ENCODE measurements around the gene TST. TPM values are rescaled to one million over a fixed set of nuclear protein-coding genes. Genes with fewer than 3 reads are reported as not detected.

Gene TST
- polyA plus RNA-seq, 1 of the 3 experiments (the other 2 are of a cell fraction): 49.4 TPM

GRCh38 chr22:37012262-37012904 lies 6.9 kb downstream of the TST start:
- H3K9me3 ChIP-seq: no peaks in the 10 kb centered on the region
- peaks cover 3 to 7% of the 10 kb centered on the region in 2 experiments for H3K36me3 ChIP-seq (replicated peaks in 1 of 2; ENCODE audit: control insufficient read depth in 1 of 2, insufficient read depth in 2 of 2, low read length in 1 of 2)
- POLR2A ChIA-PET: no interaction called here
- TF ChIP-seq FOXM1 (IDR thresholded peaks at IDR 0.05; ENCODE audit: low read depth): no peak
- no peak overlapping the region for H3K4me3 ChIP-seq (ENCODE audit: low read depth in 2 of 2, low read length in 1 of 2)
- H3K27me3 ChIP-seq (ENCODE audit: insufficient read depth): no peaks in the 10 kb centered on the region
- CTCF ChIA-PET: interaction anchor here (1.4 to 1.5 kb wide), 2 partner anchors 10 to 35 kb away, joined by 4 to 7 read pairs; no protein-coding TSS in a partner anchor
- no peaks in the 10 kb centered on the region for H3K79me2 ChIP-seq (ENCODE audit: insufficient read depth)
- H3K9me2 ChIP-seq: no peaks in the 10 kb centered on the region
- peaks cover 0 to 5% of the 10 kb centered on the region in 2 experiments; a peak in 1 of 4 replicates for H3K4me1 ChIP-seq (ENCODE audit: control insufficient read depth in 1 of 2, insufficient read depth in 2 of 2, low read depth in 1 of 2, low read length in 1 of 2)
- WGBS (ENCODE audit: low lambda C conversion rate): 100% methylated on average over 5 of the region's 9 CpGs
- H3K27ac ChIP-seq (ENCODE audit: low read depth in 2 of 2, low read length in 1 of 2): no peak overlapping the region
- H3K4me2 ChIP-seq: no peak overlapping the region
- H3K9ac ChIP-seq: no peak overlapping the region
- H3F3A ChIP-seq (replicated peaks; ENCODE audit: insufficient read depth): no peaks in the 10 kb centered on the region
- no peak for DNase-seq
- H2AFZ ChIP-seq (ENCODE audit: low read depth): no peak overlapping the region
- H4K20me1 ChIP-seq (ENCODE audit: insufficient read depth): no peaks in the 10 kb centered on the region

- Histone ChIP-seq H3K4me1 (ENCODE audit: control insufficient read depth in 1 of 2, insufficient read depth in 2 of 2, low read depth in 1 of 2, low read length in 1 of 2) (no peaks in the 10 kb centered on the region), H3K4me3 (ENCODE audit: low read depth in 2 of 2, low read length in 1 of 2) (no peak overlapping the region), H3K9me2 (no peaks in the 10 kb centered on the region), H4K20me1 (ENCODE audit: insufficient read depth) (no peaks in the 10 kb centered on the region), H3F3A (replicated peaks; ENCODE audit: insufficient read depth) (no peaks in the 10 kb centered on the region), H3K4me2 (no peak overlapping the region), H2AFZ (ENCODE audit: low read depth) (no peak overlapping the region), H3K36me3 (replicated peaks in 1 of 2; ENCODE audit: control insufficient read depth in 1 of 2, insufficient read depth in 2 of 2, low read length in 1 of 2) (peaks cover 2% of the 10 kb centered on the region in 2 experiments), H3K9me3 (no peaks in the 10 kb centered on the region), H3K79me2 (ENCODE audit: insufficient read depth) (no peaks in the 10 kb centered on the region), H3K27me3 (ENCODE audit: insufficient read depth) (peaks cover 5% of the 10 kb centered on the region; the same call in 1 of the 2 replicates), H3K9ac (no peak overlapping the region), H3K27ac (ENCODE audit: low read depth in 2 of 2, low read length in 1 of 2) (no peak overlapping the region)
- POLR2A ChIA-PET: no interaction called here
- CTCF ChIA-PET: interaction anchor here (1.1 to 1.4 kb wide), 2 partner anchors 13 to 34 kb away, joined by 3 to 4 read pairs; no protein-coding TSS in a partner anchor
- no peak for DNase-seq
- no peak for TF ChIP-seq MEF2A (IDR thresholded peaks at IDR 0.05; ENCODE audit: borderline replicate concordance, low read depth)
- TF ChIP-seq EP300 (IDR thresholded peaks at IDR 0.05; ENCODE audit: borderline replicate concordance in 1 of 2, low read depth in 1 of 2, low read length in 1 of 2): no peak
- no peak for TF ChIP-seq FOSL2 (IDR thresholded peaks at IDR 0.05; ENCODE audit: borderline replicate concordance, low read depth)
- TF ChIP-seq JUND (IDR thresholded peaks at IDR 0.05): no peak
- no peak for TF ChIP-seq TEAD4 (IDR thresholded peaks at IDR 0.05; ENCODE audit: borderline replicate concordance, insufficient read depth)
- no peak for TF ChIP-seq CHD2 (IDR thresholded peaks at IDR 0.05; ENCODE audit: low read length, partially characterized antibody)
- 92% methylated on average over 3 of the region's 3 CpGs for WGBS (ENCODE audit: low lambda C conversion rate)
These were observed 7.8 kb downstream of the TST start for GRCh38 chr22:37011472-37011871.

GRCh38 chr22:37010976-37011375 lies 8.3 kb downstream of the TST start:
- Histone ChIP-seq H3K27ac (ENCODE audit: low read depth in 2 of 2, low read length in 1 of 2) (no peak overlapping the region), H3K4me3 (ENCODE audit: low read depth in 2 of 2, low read length in 1 of 2) (no peak overlapping the region), H3K9me2 (no peaks in the 10 kb centered on the region), H3K9me3 (no peaks in the 10 kb centered on the region), H4K20me1 (ENCODE audit: insufficient read depth) (no peaks in the 10 kb centered on the region), H3K79me2 (ENCODE audit: insufficient read depth) (no peaks in the 10 kb centered on the region), H2AFZ (ENCODE audit: low read depth) (no peak overlapping the region), H3K27me3 (ENCODE audit: insufficient read depth) (peaks cover 8% of the 10 kb centered on the region; the same call in 1 of the 2 replicates), H3K4me1 (ENCODE audit: control insufficient read depth in 1 of 2, insufficient read depth in 2 of 2, low read depth in 1 of 2, low read length in 1 of 2) (no peaks in the 10 kb centered on the region), H3K4me2 (no peak overlapping the region), H3K36me3 (replicated peaks in 1 of 2; ENCODE audit: control insufficient read depth in 1 of 2, insufficient read depth in 2 of 2, low read length in 1 of 2) (no peaks in the 10 kb centered on the region), H3K9ac (no peak overlapping the region), H3F3A (replicated peaks; ENCODE audit: insufficient read depth) (no peaks in the 10 kb centered on the region)
- DNase-seq: no peak
- ChIA-PET CTCF (interaction anchor here (1.1 to 1.2 kb wide), 2 partner anchors 8 to 12 kb away, joined by 3 read pairs; partner anchors contain the start of gene TST), POLR2A (no interaction called here)
- 80% methylated on average over 5 of the region's 20 CpGs for WGBS (ENCODE audit: low lambda C conversion rate)
- TF ChIP-seq RAD21 (IDR thresholded peaks at IDR 0.05; ENCODE audit: low read length) (no peak), SMC3 (IDR thresholded peaks at IDR 0.05; ENCODE audit: low read depth, low read length) (no peak), FOXJ3 (CRISPR knock-in tag; IDR thresholded peaks at IDR 0.05) (no peak), ZBTB33 (IDR thresholded peaks at IDR 0.05; ENCODE audit: borderline replicate concordance, low read depth) (no peak), MXI1 (IDR thresholded peaks at IDR 0.05; ENCODE audit: low read depth, low read length) (no peak), MEF2A (IDR thresholded peaks at IDR 0.05; ENCODE audit: borderline replicate concordance, low read depth) (no peak), EP300 (IDR thresholded peaks at IDR 0.05; ENCODE audit: borderline replicate concordance in 1 of 2, low read depth in 1 of 2, low read length in 1 of 2) (no peak), RFX5 (IDR thresholded peaks at IDR 0.05; ENCODE audit: low read length) (no peak), NRF1 (IDR thresholded peaks at IDR 0.05; ENCODE audit: low read depth, low read length) (no peak), JUND (IDR thresholded peaks at IDR 0.05) (no peak), USF2 (IDR thresholded peaks at IDR 0.05; ENCODE audit: borderline replicate concordance, low read depth, low read length) (no peak), EZH2phosphoT487 (IDR thresholded peaks at IDR 0.05; ENCODE audit: borderline replicate concordance, low read depth) (no peak), USF1 (IDR thresholded peaks at IDR 0.05; ENCODE audit: borderline replicate concordance, low read depth) (no peak), RXRA (IDR thresholded peaks at IDR 0.05; ENCODE audit: borderline replicate concordance, low read depth) (no peak)

Data from SK-N-SH (cell line).